GM23338 (cell line): ENCODE data around the gene IDE. TPM values are rescaled to one million over a fixed set of nuclear protein-coding genes. Genes with fewer than 3 reads are reported as not detected.

Source experiments
- ATAC-seq: fragments of 200-7000 bp; cut with Tn5 transposase; 3 replicates; pipeline ENCODE4 v1.9.1; 2020
- DNase-seq: peaks from one replicate; pipeline ENCODE4 v3.0.0-alpha.2; 2015; ENCODE audit warnings: low spot score
- H2AFZ ChIP-seq: fragments of 200-600 bp; sonication (generic); 2 replicates; pipeline ENCODE4 v1.8.0; 2016; ENCODE audit warnings: antibody characterized with exemption, mild to moderate bottlenecking, moderate library complexity
- H3F3A ChIP-seq: fragments of 200-600 bp; sonication (generic); replicated peaks from 2 replicates; pipeline ENCODE4 v1.8.0; 2017; ENCODE audit warnings: antibody characterized with exemption, mixed run types, low read depth
- H3K27ac ChIP-seq: fragments of 200-600 bp; sonication (generic); 2 replicates; pipeline ENCODE4 v1.6.1; 2016; ENCODE audit warnings: low read depth
- H3K27me3 ChIP-seq: fragments of 200-600 bp; sonication (generic); 2 replicates; pipeline ENCODE4 v1.8.0; 2016; ENCODE audit warnings: mild to moderate bottlenecking, mixed run types, moderate library complexity; ENCODE audit not compliant: insufficient read depth
- H3K36me3 ChIP-seq: fragments of 200-600 bp; sonication (generic); 2 replicates; pipeline ENCODE4 v1.8.0; 2016; ENCODE audit warnings: mild to moderate bottlenecking; ENCODE audit not compliant: insufficient read depth
- H3K4me1 ChIP-seq: fragments of 200-600 bp; sonication (generic); 2 replicates; pipeline ENCODE4 v1.8.0; 2016; ENCODE audit warnings: mild to moderate bottlenecking, moderate library complexity; ENCODE audit not compliant: insufficient read depth
- H3K4me2 ChIP-seq: fragments of 200-600 bp; sonication (generic); 2 replicates; pipeline ENCODE4 v1.7.1; 2017; ENCODE audit warnings: mixed run types
- H3K4me3 ChIP-seq: fragments of 200-600 bp; sonication (generic); 2 replicates; pipeline ENCODE4 v1.6.1; 2016; ENCODE audit warnings: mixed run types
- H3K79me2 ChIP-seq: fragments of 200-600 bp; sonication (generic); replicated peaks from 2 replicates; pipeline ENCODE4 v1.8.0; 2017; ENCODE audit warnings: mild to moderate bottlenecking; ENCODE audit not compliant: insufficient read depth
- H3K9me2 ChIP-seq: fragments of 200-600 bp; sonication (generic); 2 replicates; pipeline ENCODE4 v1.8.0; 2017; ENCODE audit not compliant: insufficient read depth
- H4K20me1 ChIP-seq: fragments of 200-600 bp; sonication (generic); replicated peaks from 2 replicates; pipeline ENCODE4 v1.8.0; 2017; ENCODE audit warnings: mild to moderate bottlenecking; ENCODE audit not compliant: insufficient read depth
- H3K27ac Mint-ChIP-seq: 2 replicates; pipeline ENCODE4 v1.8.0; 2020; ENCODE audit warnings: inconsistent platforms, mild to moderate bottlenecking, moderate library complexity, mixed read lengths
- H3K27me3 Mint-ChIP-seq: 3 replicates; pipeline ENCODE4 v1.8.0; 2022; ENCODE audit warnings: low read depth, mild to moderate bottlenecking, moderate library complexity, mixed read lengths, inconsistent platforms; ENCODE audit not compliant: insufficient read depth, poor library complexity
- H3K36me3 Mint-ChIP-seq: 3 replicates; pipeline ENCODE4 v1.8.0; 2021; ENCODE audit warnings: low read depth, mild to moderate bottlenecking, inconsistent platforms, moderate library complexity, mixed read lengths
- H3K4me1 Mint-ChIP-seq: 3 replicates; pipeline ENCODE4 v1.8.0; 2020; ENCODE audit warnings: mild to moderate bottlenecking, inconsistent platforms, mixed read lengths
- H3K4me3 Mint-ChIP-seq: 3 replicates; pipeline ENCODE4 v1.8.0; 2021; ENCODE audit warnings: moderate library complexity, mild to moderate bottlenecking, inconsistent platforms, mixed read lengths
- H3K9me3 Mint-ChIP-seq: 3 replicates; pipeline ENCODE4 v1.8.0; 2020; ENCODE audit warnings: moderate library complexity, mild to moderate bottlenecking, inconsistent platforms, mixed read lengths
- NANOG ChIP-seq: IDR thresholded peaks from 2 replicates; pipeline ENCODE4 v1.6.1; 2016; ENCODE audit warnings: antibody characterized with exemption, borderline replicate concordance
- REST ChIP-seq: IDR thresholded peaks from one replicate; pipeline ENCODE4 v1.6.1; 2018; ENCODE audit warnings: antibody characterized with exemption; ENCODE audit not compliant: unreplicated experiment
- ZNF114 ChIP-seq: fragments of 250-450 bp; sonication (Bioruptor Pico); IDR thresholded peaks from 2 replicates; pipeline ENCODE4 v1.5.0; 2020; ENCODE audit warnings: mild to moderate bottlenecking, moderate library complexity
- polyA plus RNA-seq: library from polyadenylated mRNA; unstranded; fragments of >200 nt; fragmentation: Nextera tagmentation; extraction: Ambion mirVana; gene quantifications from 2 replicates; pipeline ENCODE4 v1.2.1, GENCODE V29; 2016
- total RNA-seq: library from RNA; depleted of rRNA; stranded (reverse); fragments of >200 nt; shearing (Covaris generic); gene quantifications from 2 replicates; pipeline ENCODE4 v1.2.3, GENCODE V29; 2014
- TF ChIP-seq, protein P1 (sequence below), 2 experiments: fragments of 200-600 bp in 1 of 2; sonication (generic) in 1 of 2; conservative IDR thresholded peaks; 2 replicates each; pipeline versions ENCODE4 v1.5.1 to v1.6.1; 2016 to 2017; ENCODE audit warnings: antibody characterized with exemption in 2 of 2, low read depth in 2 of 2, mild to moderate bottlenecking in 2 of 2, moderate library complexity in 1 of 2

IDE gene
- total and polyA plus RNA-seq, 2 experiments from 2014 or later = 12.9 to 36.3 TPM

DNA sequence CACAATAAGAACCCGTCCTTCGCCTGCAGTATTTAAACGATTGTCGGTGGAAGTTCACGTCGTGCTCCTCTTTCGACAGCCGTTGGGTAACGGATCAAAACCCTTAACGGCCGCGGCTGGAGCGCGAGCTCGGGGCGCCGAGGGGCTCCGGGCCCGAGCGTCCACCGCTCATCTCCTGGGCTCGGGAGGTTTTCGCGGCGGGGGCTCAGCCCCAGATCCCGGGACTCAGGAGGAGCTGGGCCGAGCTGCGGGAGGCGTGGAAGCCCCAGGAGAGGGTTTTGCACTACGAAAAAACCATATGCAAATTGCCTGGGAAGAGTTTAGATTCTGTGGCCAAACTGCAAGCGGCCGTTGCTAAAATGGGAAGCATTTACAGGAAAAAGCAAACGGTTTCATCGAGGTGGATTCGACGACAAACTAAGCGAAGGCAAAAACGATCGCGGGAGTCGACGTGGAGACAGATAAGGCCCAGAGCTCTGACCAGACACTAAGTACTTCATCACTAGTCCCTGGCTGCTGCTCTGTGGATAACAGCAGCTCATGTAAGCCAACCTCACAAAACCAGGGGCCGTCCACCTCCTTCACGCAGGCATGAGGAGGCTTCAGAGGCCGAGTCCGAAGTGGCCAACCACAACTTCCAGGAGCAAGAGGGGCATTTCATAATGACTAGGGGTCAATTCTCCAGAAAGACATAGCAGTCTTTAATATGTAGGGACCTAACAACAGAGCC, 153.2 kb downstream of the IDE start (continued):
- no peak for TF ChIP-seq REST
- TF ChIP-seq ZNF114 (CRISPR knock-in tag) = no peak
- TF ChIP-seq, protein P1, sequence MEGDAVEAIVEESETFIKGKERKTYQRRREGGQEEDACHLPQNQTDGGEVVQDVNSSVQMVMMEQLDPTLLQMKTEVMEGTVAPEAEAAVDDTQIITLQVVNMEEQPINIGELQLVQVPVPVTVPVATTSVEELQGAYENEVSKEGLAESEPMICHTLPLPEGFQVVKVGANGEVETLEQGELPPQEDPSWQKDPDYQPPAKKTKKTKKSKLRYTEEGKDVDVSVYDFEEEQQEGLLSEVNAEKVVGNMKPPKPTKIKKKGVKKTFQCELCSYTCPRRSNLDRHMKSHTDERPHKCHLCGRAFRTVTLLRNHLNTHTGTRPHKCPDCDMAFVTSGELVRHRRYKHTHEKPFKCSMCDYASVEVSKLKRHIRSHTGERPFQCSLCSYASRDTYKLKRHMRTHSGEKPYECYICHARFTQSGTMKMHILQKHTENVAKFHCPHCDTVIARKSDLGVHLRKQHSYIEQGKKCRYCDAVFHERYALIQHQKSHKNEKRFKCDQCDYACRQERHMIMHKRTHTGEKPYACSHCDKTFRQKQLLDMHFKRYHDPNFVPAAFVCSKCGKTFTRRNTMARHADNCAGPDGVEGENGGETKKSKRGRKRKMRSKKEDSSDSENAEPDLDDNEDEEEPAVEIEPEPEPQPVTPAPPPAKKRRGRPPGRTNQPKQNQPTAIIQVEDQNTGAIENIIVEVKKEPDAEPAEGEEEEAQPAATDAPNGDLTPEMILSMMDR (conservative IDR thresholded peaks at IDR 0.05; ENCODE audit: low read depth in 2 of 2) = no peak

GRCh38 chr10:92419740-92420545, 153.9 kb downstream of the IDE start:
- peaks cover 22% of the 10 kb centered on the region for H3K27me3 Mint-ChIP-seq
- H3K36me3 Mint-ChIP-seq = peaks cover 3% of the 10 kb centered on the region; the same call in 1 of the 3 replicates
- Histone ChIP-seq H3K36me3 (no peaks in the 10 kb centered on the region), H3K27ac (no peak overlapping the region), H3F3A (peaks cover 6% of the 10 kb centered on the region; the same call in 1 of the 2 replicates), H3K79me2 (no peaks in the 10 kb centered on the region), H3K4me3 (peak overlapping the region; percentile 59), H3K9me2 (no peaks in the 10 kb centered on the region), H2AFZ (peak overlapping the region; percentile 97), H4K20me1 (no peaks in the 10 kb centered on the region), H3K4me2 (peak overlapping the region; percentile 85), H3K4me1 (peaks cover 9% of the 10 kb centered on the region), H3K27me3 (peaks cover 24% of the 10 kb centered on the region)
- DNase-seq = peak; percentile 86
- peaks cover 18% of the 10 kb centered on the region for H3K9me3 Mint-ChIP-seq
- TF ChIP-seq NANOG = no peak
- TF ChIP-seq, protein P1 (conservative IDR thresholded peaks at IDR 0.05; ENCODE audit: low read depth in 2 of 2) = peak; percentile 62 to 64
- peak overlapping the region; percentile 72 for H3K4me3 Mint-ChIP-seq
- H3K27ac Mint-ChIP-seq = no peak overlapping the region; the same call in 1 of the 2 replicates
- ATAC-seq = peak; percentile 89
- H3K4me1 Mint-ChIP-seq = peaks cover 17% of the 10 kb centered on the region
